Activated B cell treated with CpG ODN at 0.5 μM for 24 hours (primary cell): Measurements from ENCODE around the gene NUDT3. TPM values are rescaled to one million over a fixed set of nuclear protein-coding genes. Genes with fewer than 3 reads are reported as not detected.

ENCODE experiments used
- ATAC-seq: fragments of 200-7000 bp; cut with Tn5 transposase; one replicate; pipeline ENCODE4 v1.10.0; 2021; ENCODE audit warnings: low read depth, mild to moderate bottlenecking, moderate library complexity
- CTCF ChIA-PET: fragments of 350-600 bp; sonication (Branson Sonifier 250); formaldehyde crosslinking; loops from one replicate; lab custom pipeline; 2021; ENCODE audit warnings: antibody characterized with exemption; lab: Charles Lee
- POLR2A ChIA-PET: fragments of 350-600 bp; sonication (Branson Sonifier 250); formaldehyde crosslinking; loops from one replicate; lab custom pipeline; 2021; ENCODE audit warnings: antibody characterized with exemption; lab: Charles Lee
- DNase-seq: peaks from one replicate; pipeline ENCODE4 v3.0.0; 2022
- H3K27ac Mint-ChIP-seq: one replicate; pipeline ENCODE4 v1.8.0; 2020; ENCODE audit warnings: mixed read lengths
- H3K27me3 Mint-ChIP-seq: one replicate; pipeline ENCODE4 v1.8.0; 2021; ENCODE audit warnings: mixed read lengths
- H3K36me3 Mint-ChIP-seq: one replicate; pipeline ENCODE4 v1.8.0; 2021; ENCODE audit warnings: low read depth, mixed read lengths
- H3K4me1 Mint-ChIP-seq: one replicate; pipeline ENCODE4 v1.8.0; 2021; ENCODE audit warnings: mixed read lengths
- H3K4me3 Mint-ChIP-seq: one replicate; pipeline ENCODE4 v1.8.0; 2020; ENCODE audit warnings: mild to moderate bottlenecking, mixed read lengths
- H3K9me3 Mint-ChIP-seq: one replicate; pipeline ENCODE4 v1.8.0; 2020; ENCODE audit warnings: mixed read lengths
- intact Hi-C: fragments of 100-400 bp; cut with micrococcal nuclease; formaldehyde crosslinking; loops from one replicate; pipeline ENCODE4 v1.15.1; 2024
- total RNA-seq: library from RNA; stranded (reverse); gene quantifications from 2 replicates; pipeline ENCODE4 v1.2.3, GENCODE V29; 2022
- TF ChIP-seq, protein P1 (sequence below): fragments of 200-600 bp; IDR thresholded peaks from one replicate; pipeline ENCODE4 v1.8.0; 2022; ENCODE audit warnings: antibody characterized with exemption, mild to moderate bottlenecking

NUDT3 gene
- total RNA-seq, 1 donor from 2014 or later = 27.0 TPM

DNA sequence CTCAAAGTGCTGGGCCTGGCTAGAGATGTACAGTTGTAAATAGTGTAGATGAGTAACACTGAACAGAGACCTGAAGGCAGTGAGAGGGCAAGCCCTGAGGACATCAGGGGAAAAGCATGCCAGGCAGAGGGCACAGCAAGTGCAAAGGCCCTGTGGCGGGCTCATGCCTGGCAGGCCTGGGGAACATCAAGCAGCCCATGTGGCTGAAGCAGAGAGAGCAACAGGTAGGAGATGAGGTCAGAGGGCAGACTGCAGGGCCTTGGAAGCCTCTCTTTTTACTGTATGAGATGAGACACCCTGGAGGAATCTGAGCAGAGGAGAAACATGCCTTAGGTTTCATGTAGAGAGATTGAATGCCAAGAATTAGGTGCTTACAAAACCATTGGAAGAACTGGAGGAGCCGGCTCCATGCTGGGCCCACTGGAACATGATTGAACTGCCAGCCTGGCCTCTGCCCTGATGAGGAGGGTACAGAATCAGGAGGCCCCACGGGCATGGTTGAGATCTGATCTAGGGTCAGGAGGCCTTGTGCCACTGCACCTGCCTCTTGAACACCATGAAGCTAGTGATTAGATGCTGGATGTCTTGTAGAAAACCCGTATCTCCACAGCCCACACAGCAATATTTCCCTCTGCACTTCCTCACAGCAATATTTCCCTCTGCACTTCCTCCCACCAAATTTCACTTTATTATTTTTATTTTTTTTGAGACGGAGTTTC lies 161.7 kb downstream of the NUDT3 start:
- DNase-seq = no peak
- no peak overlapping the region for H3K4me3 Mint-ChIP-seq
- TF ChIP-seq, protein P1, sequence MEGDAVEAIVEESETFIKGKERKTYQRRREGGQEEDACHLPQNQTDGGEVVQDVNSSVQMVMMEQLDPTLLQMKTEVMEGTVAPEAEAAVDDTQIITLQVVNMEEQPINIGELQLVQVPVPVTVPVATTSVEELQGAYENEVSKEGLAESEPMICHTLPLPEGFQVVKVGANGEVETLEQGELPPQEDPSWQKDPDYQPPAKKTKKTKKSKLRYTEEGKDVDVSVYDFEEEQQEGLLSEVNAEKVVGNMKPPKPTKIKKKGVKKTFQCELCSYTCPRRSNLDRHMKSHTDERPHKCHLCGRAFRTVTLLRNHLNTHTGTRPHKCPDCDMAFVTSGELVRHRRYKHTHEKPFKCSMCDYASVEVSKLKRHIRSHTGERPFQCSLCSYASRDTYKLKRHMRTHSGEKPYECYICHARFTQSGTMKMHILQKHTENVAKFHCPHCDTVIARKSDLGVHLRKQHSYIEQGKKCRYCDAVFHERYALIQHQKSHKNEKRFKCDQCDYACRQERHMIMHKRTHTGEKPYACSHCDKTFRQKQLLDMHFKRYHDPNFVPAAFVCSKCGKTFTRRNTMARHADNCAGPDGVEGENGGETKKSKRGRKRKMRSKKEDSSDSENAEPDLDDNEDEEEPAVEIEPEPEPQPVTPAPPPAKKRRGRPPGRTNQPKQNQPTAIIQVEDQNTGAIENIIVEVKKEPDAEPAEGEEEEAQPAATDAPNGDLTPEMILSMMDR = no peak
- H3K4me1 Mint-ChIP-seq = peaks cover 44% of the 10 kb centered on the region
- H3K36me3 Mint-ChIP-seq = no peaks in the 10 kb centered on the region
- intact Hi-C loops = no loop called here
- POLR2A ChIA-PET = no interaction called here
- H3K9me3 Mint-ChIP-seq = no peaks in the 10 kb centered on the region
- H3K27me3 Mint-ChIP-seq = no peaks in the 10 kb centered on the region
- H3K27ac Mint-ChIP-seq = no peak overlapping the region
- ATAC-seq = no peak
- CTCF ChIA-PET = no interaction called here

DNA sequence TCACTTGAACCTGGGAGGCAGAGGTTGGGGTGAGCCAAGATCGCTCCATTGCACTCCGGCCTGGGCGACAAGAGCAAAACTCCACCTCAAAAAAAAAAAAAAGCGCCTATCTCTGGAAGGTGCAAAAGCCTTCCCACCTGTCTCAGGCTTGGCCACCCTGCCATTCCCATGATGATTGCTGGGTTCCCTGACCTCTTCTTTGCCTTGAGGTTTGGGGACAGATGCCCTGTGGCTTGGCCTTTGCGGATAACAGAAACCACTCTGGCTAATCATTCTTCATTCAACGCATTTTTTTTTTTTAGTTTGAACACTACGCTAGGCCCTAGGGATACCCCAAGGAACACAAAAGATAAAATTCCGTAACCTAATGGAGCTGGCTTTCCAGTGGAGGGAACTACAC lies 162.6 kb downstream of the NUDT3 start:
- Mint-ChIP-seq H3K36me3 (no peaks in the 10 kb centered on the region), H3K9me3 (no peaks in the 10 kb centered on the region), H3K4me3 (no peak overlapping the region), H3K4me1 (peaks cover 49% of the 10 kb centered on the region), H3K27me3 (no peaks in the 10 kb centered on the region), H3K27ac (no peak overlapping the region)
- ChIA-PET POLR2A (interaction anchor here (4.3 kb wide), 1 partner anchor 19 kb away, joined by 16 read pairs; the partner anchor contains the start of gene SMIM29), CTCF (no interaction called here)
- ATAC-seq = no peak
- no peak for DNase-seq
- TF ChIP-seq, protein P1 = no peak
- intact Hi-C loops = no loop called here

Other genes starting within 250 kb of the NUDT3 start
- gene GRM4, start 246.6 kb downstream of the NUDT3 start, total RNA-seq = not detected in 2 replicates
- gene HMGA1, start 155.8 kb downstream of the NUDT3 start, total RNA-seq = 186 and 188 TPM in 2 replicates
- gene SMIM29, start 143.7 kb downstream of the NUDT3 start, total RNA-seq = 25.8 and 27.7 TPM in 2 replicates
- gene RPS10, start 33.4 kb upstream of the NUDT3 start, total RNA-seq = 2,903 and 3,402 TPM in 2 replicates
- gene PACSIN1, start 73.4 kb upstream of the NUDT3 start, total RNA-seq = 0.11 and 0.20 TPM in 2 replicates
- 0.11 TPM in 1 of 2 replicates, not detected in the other for gene SPDEF, start 163.7 kb upstream of the NUDT3 start, total RNA-seq